CD4-positive, alpha-beta T cell treated with Interleukin-6 for 4 hours (primary cell): ENCODE data around the gene SDCCAG8.

ENCODE experiments used
- DNase-seq: peaks from one replicate; pipeline ENCODE4 v3.0.0-alpha.2; 2020; ENCODE audit warnings: mixed read lengths

SDCCAG8 gene

GRCh38 chr1:243513726-243514491 is 258.1 kb downstream of the SDCCAG8 start:
- DNase-seq = no peak

GRCh38 chr1:243514927-243515326 is 259.1 kb downstream of the SDCCAG8 start:
- no peak for DNase-seq

GRCh38 chr1:243520831-243521230 is 265.0 kb downstream of the SDCCAG8 start:
- DNase-seq = no peak

- DNase-seq = no peak
These were observed 267.9 kb downstream of the SDCCAG8 start for GRCh38 chr1:243523766-243524165.

DNA sequence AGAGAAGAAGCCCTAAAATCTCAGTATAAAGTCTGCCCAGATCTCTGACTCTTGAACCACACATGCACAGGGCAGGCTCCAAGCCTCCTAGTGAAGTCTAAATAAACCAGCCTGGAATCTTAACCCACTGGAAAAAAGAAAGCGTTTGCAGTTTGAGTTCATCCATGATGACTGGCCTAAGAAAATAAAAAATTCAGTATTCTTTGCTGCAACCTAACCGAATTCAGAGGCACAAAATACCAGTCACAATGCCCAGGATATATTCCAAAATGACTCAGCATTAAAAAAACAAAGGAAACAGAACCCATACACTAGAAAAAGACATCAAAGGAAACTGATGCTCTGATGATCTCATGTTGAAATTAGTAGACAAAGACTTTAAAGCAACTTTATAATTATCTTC is 269.2 kb downstream of the SDCCAG8 start:
- no peak for DNase-seq

GRCh38 chr1:243526180-243526579 is 270.3 kb downstream of the SDCCAG8 start:
- no peak for DNase-seq

- no peak for DNase-seq
These were observed 272.7 kb downstream of the SDCCAG8 start for GRCh38 chr1:243528459-243529121.

DNA sequence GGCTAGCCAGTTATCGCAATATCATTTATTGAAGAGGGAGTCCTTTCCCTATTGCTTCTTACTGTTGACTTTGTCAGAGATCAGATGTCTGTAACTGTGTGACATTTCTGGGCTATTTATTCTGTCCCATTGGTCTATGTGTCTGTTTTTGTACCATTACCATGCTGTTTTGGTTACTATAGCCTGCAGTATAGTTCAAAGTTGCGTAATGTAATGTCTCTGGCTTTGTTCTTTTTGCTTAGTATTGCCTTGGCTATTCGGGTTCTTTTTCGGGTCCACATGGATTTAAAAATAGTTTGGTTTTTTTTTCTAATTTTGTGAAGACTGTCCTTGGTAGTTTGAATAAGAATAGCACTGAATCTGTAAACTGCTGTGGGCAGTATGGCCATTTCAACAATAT is 273.7 kb downstream of the SDCCAG8 start:
- DNase-seq = no peak

DNA sequence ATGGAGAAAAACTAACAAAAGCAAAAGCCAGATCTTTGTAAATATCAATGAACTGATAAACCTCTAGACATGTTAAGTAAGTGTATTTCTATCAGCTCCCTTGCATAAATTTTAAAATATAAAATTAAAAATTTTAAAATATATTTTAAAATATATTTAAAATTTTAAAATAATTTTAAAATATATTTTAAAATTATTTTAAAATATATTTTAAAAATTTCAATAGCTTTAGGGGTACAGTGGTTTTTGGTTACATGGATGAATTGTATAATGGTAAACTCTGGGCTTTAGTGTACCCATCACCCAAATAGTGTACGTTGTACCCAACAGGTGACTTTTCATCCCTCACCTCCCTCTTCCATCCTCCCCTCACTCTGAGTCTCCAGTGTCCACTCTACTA is 279.2 kb downstream of the SDCCAG8 start:
- DNase-seq = no peak

DNA sequence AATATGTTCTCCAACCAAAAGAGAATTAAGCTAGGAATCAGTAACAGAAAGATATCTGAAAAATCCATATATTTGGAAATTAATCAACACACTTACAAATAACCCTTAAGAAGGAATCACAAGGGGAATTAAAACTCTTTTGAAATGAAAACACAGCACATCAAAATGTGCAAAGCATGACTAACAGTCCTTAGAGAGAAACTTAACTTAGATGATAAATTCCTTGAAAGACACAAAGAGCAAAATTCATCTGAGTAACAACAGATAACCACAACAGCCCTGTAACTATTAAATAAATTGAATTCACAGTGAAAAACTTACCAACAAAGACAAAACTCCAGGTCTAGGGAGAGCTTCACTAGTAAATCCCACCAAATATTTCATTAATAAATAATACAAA is 283.8 kb downstream of the SDCCAG8 start:
- no peak for DNase-seq

DNA sequence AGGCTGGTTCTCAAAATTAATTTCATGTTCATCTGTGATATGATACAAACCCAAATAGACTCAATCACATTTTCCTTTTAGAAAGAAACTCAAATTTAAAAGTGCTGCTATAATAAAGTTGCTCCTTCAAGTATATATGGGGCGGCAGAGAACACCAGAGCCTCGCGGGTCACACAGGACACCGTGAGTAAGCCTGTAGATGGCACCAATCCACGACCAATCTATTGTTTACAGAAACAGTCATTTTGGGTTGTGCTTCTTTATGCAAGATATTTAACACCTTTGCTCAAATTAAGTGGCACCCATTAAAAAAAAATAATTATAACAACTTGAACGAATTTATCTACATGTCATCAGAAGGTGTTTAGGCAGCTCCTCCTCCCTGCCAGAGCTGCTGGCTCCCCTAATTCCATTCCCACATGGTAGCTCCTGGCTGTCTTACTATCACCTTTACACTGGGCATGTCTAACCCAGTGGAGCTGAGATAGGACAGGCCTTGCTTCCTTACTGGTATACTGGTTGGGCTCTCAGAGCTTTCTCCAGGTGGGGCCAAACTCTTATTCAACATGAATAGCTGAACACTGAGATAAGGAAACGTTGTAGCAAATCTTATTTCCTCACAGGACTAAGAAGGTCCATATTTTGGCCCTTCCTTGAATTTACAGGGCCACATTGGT is 287.0 kb downstream of the SDCCAG8 start:
- no peak for DNase-seq

DNA sequence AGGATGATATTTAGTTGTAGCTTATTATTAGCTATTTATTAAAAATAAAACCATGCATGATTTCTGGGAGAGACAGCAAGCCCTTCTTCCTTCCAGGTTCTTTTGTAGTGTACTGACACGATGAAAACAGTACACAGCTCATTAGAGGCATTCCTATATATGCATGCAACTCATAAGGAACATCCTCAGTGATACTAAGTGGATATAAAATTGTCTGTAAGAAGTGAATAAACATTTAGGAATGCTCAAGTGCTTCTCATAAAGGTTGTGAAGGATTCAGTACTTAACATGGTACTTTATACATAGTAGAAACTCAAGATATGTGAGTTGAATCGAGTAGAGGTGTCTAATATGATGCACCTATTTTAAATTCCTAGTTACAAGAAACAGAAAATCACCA is 287.7 kb downstream of the SDCCAG8 start:
- DNase-seq = no peak

DNA sequence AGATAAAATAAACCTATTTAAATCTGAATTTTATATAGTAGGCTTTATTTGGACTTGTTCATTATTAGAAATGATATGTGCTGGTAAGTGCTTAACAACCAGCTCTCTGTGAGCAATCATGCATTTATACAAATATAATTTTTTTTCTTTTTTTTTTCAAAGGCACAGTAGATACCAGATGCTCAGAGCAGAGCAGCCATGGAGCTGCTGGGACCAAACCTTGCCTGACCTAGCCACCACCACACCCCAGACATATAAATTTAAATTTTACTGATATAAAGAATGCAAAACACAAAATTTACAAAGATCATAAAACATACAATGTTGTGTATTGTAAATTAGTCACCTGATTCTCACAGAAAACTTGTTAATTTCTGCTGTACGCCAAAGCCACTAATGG is 290.6 kb downstream of the SDCCAG8 start:
- DNase-seq = no peak

- no peak for DNase-seq
These were observed 292.1 kb downstream of the SDCCAG8 start for GRCh38 chr1:243547891-243548290.

- no peak for DNase-seq
These were observed 292.7 kb downstream of the SDCCAG8 start for GRCh38 chr1:243548516-243548915.

DNA sequence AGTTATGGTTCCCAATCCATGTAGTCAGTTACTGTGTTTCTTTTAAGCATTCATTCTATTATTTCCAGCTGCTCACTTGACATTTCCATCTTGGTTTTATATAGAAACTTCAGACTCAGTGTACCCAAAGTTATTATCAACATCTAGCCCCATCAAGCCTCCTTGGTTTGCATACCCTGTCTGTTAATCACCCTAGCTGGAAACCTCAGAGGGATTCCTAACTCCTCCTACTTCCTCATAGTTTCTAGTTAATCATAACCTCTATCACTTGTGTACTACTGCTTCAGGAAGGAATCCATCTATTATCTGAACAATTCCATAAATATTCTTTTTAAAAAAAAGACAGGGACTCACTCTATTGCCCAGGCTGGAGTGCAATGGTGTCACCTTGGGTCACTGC is 293.3 kb downstream of the SDCCAG8 start:
- no peak for DNase-seq
